Stimulated activated naive CD8-positive, alpha-beta T cell treated with anti-CD3 and anti-CD28 coated beads, Interleukin-15, Interleukin-2, amounts not matched to agents 100 U/mL and 50 U/mL, for 24 hours (primary cell): Measurements from ENCODE around the gene FAM24A.

Source experiments
- ATAC-seq: fragments of 150-1000 bp; cut with Tn5 transposase; one replicate; pipeline ENCODE4 v1.10.0; 2021
- DNase-seq: peaks from one replicate; pipeline ENCODE4 v3.0.0; 2021

The FAM24A gene

DNA sequence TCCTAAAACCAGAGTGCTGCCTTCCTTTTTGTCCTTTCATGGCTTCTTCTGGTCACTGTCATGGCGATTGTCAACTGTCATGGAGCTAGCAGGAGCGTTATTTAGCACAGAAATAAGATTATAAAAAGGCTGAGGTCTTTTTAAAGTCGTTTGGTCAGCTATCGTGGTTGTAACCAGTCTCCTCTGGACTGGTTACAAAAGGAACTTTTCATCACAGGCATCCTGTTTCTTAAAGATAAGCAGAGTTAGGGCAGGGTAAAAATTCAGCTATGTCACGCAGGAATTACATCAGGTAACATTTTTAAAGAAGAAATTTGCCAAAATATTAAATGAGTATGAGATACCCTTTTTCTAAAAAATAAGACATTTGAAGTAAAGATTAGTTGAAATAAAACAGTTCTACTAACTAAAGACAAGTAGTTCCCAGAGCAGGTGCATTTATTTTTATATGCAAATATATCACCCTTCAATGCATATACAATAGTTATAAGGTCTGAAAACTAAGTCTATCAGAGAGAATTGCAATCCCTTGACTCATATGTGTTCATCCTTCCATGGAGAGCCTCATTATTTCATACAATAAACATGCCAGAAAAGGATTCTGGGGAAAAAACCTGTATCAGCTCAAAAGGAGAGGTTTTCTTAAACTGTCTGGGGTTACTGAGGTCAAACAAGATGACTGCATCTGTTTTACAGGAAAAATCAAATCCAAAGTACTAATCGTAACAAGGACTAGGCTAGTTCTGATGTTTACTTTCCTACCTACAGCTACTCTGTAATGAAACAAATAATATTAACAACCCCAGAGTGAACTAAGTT lies 20.9 kb downstream of the FAM24A start:
- ATAC-seq (no peak), DNase-seq (no peak)

DNA sequence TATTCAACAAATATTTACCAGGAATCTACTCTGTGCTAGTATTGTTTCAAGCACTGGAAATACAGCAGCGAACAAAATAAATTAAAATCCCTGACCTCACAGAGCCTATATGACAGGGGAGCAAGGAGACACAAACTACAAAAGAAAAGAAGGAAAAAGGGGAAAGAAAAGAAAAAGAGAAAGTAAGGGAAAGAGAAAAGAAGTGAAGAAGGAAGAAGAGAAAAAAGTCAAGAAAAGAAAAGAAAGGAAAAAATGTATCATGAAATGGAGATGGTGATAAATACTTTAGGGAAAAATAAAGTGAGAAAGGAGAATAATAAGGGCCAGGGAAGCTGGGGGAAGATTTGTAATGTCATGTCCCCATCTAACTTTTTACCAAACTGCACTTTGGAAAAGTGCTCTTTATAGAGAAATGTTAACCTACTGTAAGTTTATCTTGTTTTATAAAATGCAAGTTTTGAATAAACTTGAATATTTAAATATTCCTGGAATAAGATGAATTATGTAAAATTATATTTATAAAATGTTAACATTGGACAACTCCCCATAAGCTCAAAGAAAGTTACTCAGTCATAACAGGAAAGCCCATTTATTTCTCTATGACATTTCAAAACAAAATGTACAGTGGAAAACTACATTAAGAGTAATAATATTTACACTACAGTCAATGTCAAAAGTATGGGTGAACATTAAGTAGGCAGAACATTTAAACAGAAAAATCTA lies 28.9 kb downstream of the FAM24A start:
- DNase-seq (no peak), ATAC-seq (no peak)

DNA sequence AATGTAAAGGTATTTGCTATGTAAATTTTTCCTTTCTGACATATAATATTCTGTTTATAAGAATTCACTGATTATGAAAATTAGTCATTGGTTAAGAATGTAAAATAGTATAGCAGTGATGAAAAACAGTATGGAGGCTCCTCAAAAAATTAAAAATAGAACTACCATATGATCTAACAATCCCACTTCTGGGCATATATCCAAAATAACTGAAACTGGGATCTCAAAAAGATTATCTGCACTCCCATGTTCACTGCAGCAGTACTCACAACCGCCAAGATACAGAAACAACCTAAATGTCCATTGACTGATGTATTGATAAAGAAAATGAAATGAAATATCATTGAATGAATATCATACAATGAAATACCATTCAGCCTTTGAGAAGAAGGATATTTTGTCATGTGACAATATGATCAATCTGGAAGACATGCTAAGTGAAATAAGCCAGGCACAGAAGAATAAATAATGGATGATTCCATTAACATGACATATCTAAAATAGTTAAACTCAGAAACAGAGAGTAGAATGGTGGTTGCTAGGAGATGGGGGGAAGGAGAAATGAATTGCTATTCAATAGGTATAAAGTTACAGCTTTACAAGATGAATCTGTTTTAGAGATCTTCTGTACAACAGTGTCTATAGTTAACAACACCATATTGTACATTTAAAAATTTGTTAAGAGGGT lies 29.6 kb downstream of the FAM24A start:
- DNase-seq (no peak), ATAC-seq (no peak)

DNA sequence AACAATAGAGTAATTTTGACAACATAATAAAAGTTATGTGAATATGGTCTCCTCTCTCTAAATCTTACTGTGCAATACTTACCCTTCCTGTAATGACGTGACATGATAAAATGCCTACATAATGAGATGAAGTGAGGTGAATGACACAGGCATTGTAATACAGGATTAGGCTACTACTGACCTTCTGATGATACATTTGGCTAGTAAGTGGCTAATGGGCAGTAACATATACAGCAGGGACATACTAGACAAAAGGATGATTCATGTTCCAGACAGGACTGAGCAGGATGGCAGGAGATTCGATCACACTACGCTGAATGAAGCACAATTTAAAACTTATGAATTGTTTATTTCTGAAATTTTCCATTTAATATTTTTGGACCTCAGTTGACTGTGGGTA lies 38.9 kb downstream of the FAM24A start:
- DNase-seq (no peak), ATAC-seq (no peak)

DNA sequence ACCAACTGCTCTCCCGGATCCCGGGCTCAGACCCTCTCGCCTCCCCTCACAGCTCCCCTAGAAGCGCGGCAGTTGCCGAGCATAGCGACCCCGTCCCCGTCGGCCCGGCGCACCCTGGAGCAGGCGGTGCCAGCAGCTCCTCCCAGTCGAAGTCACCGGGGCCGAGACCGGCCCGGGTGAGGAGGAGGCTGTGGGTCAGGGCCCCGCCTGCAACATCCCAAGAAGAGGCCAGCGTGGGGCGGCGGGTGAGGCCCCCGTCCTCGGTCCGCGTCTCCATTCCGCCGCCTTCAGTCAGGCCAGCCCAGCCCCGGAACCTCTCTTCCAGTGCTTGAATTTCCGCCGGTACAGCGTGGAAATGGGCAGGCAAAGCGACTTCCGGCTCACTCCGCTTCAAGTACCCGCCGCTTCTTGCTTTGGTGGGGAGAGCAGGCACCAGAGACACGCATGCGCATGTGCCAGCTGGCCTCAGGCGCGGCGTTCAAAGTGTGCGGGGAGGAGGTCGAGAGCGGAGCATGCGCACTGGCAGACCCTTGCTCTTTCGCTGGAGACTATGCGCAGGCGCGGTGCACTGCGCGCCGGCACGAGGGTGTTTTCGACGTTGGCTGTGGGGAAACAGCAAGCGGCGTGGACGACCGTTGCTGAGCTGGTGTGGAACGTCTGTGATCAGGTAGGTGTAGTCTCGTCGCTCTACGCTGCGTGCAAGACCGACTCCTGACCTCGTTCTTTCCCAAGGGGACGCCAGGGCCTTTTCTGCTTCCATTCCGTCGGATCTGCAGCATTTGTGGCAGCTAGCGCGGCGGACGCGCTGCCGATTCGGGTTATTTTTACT lies 43.7 kb downstream of the FAM24A start, which contains the start of gene C10orf88:
C10orf88 (minus strand) TSS at position 326 of the 829 bp plus-strand sequence; CDS start at position 277, 49 bp downstream.
- DNase-seq (peak; percentile 97), ATAC-seq (peak; percentile 99)

DNA sequence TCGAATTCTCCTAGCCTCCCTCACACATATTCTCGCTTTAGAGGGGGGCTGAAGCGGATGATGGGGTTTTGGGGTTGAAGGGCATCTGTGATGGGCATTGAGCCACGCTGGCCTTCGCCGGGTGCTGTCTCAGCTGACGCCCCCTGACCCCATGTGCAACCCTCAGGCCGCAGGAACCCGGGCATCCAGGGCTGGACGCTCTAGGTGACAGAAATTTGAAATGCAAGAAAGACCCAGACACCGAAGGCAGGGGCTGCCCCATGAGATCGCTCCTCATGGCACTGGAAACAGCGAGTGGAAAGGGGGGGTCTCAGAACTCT lies 44.3 kb downstream of the FAM24A start:
- no peak for ATAC-seq
- no peak for DNase-seq

DNA sequence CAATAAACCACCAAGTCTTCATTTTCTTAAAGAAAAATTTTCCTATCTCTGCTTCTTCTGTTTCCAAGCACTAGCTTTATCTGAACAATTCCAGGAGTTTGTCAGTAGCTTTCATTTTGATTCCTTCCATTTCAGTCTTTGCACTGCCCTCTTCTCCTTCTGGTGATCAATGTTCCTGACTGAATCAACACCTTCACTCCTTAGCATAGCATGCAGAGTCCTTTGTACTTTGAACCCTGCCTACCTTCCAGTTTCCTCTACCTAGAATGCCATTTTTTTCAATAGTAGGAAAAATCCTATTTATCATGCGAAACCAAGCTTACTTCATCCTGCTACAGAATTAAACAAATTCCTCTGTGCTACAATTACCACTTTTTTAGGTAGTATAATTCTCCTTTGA lies 45.5 kb downstream of the FAM24A start:
- DNase-seq = no peak
- no peak for ATAC-seq

DNA sequence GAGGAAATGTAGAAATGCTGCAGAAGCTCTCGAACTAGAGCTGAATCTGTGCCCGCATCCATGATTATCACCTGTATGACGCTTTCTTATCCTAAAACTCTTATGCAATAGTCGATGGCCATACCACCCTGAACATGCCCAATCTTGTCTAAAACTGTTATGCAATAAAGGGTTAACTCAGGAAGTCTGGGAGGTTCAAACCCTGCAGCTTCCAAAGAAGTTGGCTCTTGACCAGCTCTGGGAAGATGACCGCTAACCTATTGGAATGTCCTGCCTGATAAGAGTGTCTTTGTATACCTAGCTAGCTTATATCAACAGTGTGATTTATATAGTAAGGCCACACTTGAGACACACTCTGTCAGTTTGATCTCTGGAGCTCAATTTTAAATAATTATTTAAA lies 47.1 kb downstream of the FAM24A start:
- ATAC-seq (no peak), DNase-seq (no peak)

DNA sequence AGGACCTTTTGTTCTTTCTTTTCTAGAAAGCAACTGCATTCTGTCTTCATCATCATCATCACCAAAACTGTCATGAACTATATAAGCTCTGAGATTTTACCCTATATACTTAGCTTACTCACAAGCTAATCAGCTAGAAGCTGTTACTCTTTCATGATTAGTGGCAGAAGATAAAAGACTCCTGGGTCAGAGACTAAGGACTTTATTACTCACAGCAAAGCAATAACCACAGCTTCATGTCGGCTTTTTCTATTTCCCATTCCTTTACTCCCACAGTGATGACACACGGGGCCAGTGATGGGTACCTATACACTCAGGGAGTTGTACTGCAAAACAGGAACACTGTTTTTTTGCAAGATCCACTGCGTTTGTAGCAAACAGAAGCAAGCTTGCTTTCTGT lies 52.0 kb downstream of the FAM24A start:
- DNase-seq = no peak
- no peak for ATAC-seq
